Hematopoietic multipotent progenitor cell treated with erythropoietin and hydrocortisone succinate and interleukin-3 and kit ligand, for 6 days (in vitro differentiated cells): ENCODE data around the gene PSMA2.

Experiments used
- DNase-seq: peaks from one replicate; pipeline ENCODE4 v3.0.0-alpha.2; 2015

Gene PSMA2

DNA sequence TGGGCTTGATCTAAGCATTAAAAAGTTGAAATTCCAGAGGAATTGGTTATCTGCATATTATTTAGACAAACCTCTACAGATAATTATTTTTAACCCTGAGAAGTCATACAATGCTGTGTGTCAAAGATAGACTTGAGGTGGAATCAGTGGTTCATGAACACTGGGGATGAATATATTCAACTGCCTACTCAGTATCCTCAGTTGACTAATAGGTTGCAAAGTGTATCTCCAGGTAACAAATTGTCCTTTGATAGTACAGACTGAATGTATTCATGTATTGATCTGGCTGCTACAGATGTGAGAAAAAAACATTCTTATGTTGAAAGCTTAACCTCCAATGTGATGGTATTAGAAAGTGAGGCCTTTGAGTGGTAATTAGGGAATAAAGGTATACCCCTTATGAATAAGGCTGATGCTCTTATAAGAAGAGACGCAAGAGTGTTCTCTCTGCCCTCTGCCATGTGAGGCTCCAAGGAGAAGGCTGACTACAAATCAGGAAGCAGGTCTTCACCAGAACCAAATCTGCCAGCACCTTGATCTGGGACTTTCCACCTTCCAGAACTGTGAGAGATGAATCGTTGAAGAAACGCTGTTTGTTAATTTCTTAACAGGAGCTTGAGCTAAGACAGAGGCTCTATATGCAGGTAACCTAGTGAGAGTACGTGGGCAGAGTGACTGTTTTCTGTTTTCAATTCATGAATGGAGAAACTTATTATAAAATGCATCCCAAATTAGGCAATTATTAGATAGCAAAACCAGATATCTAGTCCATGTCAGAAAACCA is 7.7 kb upstream of the PSMA2 start:
- no peak for DNase-seq

DNA sequence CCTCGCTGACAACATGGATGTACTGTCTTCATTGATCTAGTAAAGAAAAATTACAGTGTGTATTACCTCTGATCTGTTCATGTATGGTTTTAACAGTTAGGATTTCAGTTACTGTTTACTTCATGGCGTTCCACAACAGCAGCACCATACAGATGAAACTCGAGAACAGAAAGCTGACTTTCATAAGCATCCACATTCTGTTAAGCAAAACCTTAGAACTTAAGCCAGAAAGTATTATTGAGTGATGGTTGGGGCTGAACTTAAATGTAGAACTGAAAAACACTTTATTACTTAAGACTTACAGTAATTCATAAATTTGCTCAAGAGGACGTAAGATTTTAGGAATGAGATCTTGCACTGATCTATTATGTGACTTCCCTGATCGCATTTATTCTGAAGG is 3.9 kb upstream of the PSMA2 start:
- DNase-seq, result no peak

DNA sequence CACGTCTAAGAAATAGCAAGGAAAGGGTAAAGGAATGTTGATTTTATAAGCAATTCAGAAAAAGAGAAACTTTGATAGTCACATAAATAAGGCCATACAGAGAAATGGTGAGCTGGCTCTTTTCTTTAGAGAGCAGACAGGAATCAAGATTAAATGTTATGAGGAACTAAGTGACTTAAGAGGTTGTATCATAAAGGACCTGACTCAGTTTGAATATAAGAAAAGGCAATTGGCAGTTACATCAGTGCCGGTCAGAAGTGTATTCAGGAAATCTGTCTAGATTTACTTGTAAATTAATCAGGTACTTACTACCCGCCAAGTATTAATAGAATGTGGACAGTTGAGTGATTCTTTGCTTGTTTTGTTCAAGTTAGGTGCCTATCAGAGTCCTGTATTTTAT is 2.3 kb upstream of the PSMA2 start:
- DNase-seq, result no peak

DNA sequence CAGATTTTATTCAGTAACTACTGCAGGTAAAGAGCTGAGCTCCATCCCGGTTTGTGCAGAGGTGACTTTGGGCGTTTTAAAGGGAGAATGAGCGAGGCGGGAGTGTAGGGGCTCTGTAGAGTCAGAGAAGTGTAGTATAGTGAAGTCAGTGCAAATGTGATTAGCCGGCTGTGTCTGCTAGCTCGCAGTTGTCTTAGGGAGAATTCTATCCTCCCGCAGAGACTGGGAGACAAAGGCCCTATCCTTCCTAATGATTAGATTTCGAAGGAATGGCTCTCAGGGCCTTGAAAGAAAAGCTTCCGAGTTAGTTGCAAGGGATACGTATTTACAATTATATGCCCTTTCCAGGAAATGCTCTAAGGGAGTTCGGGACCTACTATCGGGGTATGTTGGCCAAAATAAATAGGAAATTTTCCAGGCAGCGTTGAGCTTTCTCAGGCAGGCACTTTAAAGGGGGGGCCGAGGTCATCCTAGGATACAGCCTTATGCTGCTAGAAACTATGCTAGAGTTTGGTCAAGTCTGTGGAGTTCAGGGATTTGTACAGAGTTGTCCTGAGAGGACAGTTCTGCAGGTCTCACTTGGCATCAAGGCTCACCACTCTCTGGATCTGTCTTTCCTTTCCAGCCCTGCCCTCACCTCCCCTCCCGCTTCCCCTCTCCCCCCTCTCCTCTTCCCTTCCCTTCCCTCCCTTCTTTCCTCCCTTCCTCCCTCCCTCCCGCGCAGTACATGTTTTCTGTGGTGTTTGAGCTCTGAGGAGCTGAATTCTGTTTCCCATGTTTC is 1.0 kb upstream of the PSMA2 start:
- DNase-seq, result peak; percentile 58

DNA sequence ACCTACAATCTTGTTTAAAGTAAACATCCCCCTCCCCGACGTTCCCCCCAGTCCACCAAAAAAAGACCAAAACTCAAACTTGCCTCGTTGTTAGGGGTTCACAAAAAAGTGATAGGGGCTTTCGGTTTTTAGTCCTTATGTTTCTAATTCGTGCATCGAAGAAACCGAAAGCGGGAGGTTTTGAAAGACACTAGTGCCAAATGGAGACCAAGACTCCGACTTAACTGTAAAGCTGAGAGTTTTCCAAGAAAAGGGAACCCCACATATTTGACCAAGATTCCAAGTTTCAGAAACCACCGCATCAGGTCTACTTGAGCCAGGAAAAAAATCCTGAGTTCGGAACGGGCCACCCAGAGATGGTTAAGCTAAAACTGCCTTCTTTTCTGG is 534 bp downstream of the PSMA2 start:
- DNase-seq, result peak; percentile 24

DNA sequence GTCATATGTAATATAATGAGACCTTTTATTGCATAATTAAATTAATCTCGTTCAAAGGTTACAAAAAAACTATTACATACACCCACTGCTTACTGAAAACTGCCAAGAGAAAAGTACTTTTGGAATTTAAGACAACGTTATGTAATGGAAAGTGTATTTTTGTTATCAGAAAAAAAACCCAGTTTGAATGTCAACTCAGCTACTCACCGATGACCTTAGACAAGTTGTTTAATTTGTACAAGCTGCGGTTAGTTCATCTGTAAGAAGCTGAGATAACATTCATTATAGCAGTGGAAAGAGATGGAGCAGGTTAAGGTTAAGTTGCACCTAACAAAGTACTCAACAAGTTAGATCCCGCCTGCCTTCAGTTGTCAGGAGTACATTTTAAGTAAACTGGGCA is 1.1 kb downstream of the PSMA2 start:
- peak; percentile 39 for DNase-seq

DNA sequence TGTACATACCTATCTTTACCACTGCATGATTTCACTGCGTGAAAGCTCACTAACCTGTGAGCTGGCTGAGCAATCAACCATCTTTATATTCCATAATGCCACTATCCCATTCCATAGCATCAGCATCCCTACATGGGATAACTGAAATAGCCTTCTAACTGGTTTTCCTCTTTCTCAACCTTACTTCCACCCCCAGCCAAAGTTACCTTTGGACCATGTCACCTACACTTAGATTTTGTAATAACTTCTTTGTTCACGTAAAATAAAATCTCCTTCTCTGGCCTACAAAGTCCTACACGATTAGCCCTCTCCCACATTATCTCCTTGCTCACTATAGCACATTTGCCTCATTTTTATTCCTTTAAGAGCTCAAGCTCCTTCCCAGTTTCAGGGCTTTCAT is 2.5 kb downstream of the PSMA2 start:
- no peak for DNase-seq

DNA sequence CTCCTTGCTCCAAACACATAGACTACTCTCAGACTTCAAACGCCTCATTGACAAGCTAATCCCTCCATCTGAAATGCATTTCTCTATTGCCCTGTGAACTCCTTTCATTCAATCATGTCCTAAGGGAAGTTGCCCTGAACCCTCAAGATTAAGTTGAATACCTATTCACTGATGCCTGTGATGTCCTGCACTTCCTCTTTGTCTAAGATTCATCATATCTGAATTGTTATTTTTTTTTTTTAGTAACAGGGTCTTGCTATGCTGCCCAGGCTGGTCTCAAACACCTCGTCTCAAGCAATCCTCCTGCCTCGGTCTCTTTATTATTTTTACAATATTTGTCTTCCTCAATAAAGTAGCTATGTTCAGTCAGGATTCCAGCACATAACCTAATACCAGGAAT is 3.2 kb downstream of the PSMA2 start:
- no peak for DNase-seq

DNA sequence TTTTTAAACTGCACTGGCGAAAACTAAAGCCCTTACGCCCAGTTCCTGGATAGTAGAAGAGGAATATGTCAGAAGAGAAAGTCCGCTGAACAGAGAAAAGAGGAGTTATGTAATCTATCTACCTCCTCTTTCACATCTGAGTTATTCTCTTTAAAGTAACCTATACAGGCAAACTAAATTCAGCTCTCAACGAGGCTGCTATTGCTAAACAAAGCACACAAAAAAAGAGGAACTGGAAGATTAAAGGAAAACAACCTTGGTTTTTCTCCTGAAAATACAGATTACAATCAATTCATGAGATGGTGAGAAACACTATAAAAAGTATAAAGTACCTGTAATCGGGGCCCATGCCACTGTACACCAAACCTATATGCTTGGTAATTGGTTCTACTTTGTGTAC is 5.8 kb downstream of the PSMA2 start:
- DNase-seq, result peak; percentile 43

DNA sequence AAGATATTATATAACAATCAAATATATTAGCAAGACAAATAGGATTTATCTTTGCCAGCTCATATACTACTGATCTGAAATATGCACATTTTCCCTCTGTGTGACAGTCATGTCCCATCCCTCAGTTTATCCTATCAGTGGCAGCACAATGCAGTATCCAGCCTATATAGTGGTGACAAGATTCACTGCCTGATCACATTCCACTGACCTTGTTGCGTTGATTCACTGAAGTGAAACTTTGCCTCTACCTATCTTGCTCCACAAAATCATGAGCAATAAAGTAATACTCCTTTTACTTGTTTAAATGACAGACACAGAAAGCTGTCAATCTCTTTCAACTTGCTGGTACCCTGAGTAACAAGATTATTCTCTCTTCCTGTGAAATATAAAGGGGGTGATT is 6.3 kb downstream of the PSMA2 start:
- no peak for DNase-seq

DNA sequence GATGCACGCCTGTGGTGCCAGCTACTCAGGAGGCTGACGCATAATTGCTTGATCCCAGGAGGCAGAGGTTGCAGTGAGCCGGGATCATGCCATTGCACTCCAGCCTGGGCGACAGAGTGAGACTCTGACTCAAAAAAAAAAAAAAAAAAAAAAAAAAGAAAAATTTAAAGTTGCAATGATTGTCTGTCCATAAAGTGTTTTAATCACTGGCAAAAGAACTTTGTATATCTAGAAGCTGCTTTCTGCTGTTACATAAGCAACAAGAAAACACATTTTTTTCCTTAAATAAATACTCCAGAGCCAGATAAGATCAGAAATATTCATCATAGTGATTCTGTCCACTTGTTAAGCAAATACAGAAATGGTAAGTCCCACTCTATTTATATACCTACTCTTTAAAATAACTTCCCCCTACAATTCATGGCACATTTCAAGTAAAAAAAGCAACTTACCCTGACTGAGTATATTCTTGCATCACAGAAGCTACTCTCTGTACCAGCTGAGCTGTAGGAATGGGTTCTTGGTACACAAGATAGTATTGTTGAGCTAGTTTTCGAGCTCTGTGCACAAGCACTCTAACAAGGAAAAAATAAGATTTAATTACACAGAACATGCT is 7.6 kb downstream of the PSMA2 start:
- DNase-seq, result no peak

DNA sequence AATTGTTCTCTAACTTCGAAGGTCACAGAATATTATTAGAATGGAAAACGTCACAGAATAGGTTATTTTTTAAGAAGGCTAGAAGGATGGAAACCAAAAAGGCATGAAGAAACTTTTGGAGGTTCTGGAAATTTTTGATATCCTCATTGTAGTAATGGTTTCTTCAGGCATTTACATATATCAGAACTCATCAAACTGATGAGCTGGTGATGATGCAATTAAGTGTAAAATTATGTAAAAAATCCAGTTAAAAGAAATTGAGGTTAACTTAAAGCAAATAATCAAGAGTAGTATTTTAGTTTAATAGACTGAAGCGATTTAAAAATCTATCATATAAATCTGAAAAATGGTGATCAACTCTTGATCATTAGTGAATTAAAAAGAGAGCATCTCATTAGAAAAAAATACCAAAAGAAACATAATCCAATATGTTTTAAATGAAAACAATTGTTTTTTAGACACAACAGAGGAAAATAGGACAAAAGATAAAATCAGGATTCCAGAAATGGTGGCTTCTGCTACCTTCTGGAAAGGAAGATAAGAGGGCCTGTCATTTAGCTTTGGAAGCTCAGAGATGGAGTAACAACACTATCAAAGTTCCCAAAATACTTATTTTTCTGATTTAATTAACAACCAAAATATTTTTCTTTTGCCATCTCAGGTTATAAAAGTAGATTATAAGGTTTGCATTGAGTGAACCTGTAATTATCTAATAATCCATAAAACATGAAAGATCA is 9.8 kb downstream of the PSMA2 start:
- DNase-seq, result no peak

DNA sequence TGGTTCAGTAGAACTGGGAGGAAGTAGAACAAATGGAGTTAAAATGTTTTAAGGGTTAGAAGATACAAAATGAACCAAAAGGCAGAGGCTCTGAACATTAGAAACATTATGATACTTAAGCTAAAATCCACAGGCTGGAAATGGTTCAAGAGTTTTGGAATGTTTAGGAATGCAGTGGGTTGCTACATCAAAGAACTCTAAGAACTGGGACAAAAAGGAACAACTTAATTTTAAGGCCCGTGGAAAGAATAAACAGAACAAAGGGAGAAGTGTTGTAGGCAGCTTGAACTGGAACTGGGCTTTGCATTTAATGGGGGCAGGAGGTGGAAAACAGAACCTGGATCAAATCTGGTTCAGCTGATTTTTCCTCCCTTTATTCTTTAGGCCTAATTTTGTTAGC is 16.6 kb downstream of the PSMA2 start:
- DNase-seq, result no peak

DNA sequence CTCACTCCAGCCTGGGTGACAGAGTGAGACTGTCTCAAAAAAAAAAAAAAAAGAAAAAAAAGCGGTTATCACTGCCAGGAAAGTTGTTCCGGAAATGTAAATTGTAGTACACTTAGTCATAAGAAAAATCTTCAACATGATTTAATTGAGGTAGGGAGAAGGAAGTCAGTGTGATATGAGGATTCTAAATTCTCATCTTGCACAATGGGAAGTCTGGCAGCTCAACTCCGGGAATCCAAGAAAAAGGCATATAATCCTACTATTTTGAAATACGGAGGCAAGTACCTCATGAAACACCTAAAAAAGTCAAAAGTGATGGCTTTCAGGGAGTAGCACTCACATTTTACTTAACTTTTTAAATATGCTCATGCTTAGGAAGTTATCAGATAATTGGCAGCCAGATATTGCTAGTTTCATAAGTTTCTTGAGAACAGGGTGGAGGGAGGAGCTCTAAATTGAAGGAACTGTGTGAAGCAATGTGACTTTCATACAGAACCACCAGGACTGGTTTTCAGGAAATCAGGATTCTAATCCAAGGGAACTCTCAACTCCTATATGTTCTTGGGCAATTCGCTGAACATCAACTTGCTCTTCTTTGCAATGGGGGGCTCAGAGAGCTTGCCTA is 17.4 kb downstream of the PSMA2 start:
- peak; percentile 59 for DNase-seq

DNA sequence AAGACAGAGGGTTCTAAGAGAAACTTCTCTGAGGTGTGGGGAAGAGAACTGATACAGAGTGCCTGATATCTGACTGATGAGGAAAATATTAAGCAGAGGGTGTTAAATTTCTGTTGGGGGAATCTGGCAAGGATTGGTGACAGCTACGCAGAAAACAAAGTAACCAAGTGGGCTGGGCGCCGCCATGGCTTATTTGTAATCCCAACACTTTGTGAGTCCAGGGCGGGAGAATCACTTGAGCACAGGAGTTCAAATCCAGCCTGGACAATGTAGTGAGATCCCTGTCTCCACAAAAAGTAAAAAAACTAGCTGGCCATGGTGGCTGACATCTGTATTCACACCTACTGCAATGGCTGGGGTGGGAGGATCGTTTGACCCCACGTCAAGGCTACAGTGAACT is 18.0 kb downstream of the PSMA2 start:
- DNase-seq, result no peak

DNA sequence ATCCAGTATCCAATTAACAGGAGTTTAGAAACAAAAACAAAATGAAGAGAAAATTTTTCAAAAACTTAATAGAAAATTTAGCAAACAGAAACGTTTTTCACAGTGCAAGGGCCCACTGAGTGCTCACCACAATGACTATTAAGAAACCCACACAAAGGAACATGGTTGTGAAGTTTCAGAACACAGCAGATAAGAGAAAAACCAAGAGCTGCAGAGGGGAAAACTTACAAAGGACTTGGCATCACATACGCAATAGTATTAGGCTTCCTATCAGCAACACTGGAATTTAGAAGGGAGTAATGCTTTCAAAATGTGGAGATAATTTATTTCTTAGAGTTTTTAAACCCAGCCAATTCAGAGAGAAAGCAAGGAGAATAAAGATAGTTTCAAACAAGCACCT is 18.4 kb downstream of the PSMA2 start:
- DNase-seq, result peak; percentile 82

DNA sequence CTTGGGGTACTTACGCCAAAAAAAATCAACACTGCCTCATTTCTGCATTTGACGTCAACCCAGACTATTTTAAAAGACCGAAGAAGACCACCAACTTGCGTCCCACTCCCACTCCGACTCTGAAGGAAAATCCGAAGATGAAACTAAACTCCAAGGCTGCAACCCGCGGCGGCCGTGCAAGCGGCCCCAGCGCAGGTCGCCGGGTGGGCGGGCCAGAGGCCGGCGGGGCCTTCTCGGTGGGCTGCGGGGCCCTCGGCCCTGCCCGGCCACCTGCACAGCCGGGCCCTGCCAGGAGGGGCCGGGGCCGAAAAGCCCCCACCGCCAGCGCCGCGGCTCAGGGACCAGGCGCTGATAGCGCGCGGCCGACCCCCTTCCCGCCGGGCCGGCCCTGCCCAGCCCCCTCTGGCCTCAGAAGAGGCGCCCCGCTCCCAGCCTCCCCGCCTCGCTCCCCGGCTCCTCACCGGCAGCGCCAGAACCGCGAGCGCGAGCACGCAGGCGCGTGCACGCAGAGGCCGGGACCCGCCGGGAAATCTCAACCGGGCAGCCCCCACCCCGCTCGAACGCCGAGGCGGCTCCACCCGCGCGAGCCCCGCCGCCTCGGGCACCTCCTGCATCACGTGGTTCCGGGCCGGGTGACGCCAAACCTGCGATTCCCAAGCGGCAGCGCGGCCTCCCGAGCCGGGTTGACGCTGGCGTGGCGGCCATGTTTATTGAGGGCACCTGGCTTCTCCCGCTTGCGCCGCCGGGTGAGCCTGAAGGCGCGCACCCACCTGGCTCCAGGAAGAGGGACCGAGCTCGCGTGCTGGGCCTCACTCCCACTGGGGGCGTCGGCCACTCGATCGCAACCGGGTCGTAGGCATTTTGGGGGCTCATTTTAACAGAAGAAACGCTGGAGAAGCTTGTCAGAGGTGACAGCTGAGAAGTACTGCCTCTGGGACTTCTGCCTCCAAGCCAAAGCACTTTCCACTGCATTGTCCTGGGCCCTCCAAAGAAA is 20.2 kb downstream of the PSMA2 start, which contains the start of gene C7orf25:
C7orf25 (minus strand) TSS at position 617 of the 994 bp plus-strand sequence. CDS start 1,170 bp downstream, outside the sequence.
- DNase-seq, result peak; percentile 96

DNA sequence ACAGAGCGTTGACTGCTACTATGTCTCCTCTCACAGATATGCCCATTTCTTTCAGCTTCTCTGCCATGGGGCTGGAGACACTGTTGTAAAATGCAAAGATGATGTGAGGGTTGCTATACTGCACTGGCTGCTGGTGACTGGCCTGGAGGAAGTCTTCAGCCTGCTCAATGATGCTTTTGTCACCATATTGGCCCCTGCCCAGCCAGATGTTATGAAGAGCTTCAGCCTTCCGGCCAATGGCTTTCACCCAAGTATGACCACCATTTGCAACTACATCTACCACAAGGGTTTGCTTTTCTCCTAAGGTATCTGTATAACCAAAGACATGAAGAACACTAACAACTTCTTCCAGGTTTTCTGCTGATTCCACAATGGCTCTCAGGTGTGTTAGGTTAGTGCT is 21.7 kb downstream of the PSMA2 start:
- DNase-seq, result no peak

DNA sequence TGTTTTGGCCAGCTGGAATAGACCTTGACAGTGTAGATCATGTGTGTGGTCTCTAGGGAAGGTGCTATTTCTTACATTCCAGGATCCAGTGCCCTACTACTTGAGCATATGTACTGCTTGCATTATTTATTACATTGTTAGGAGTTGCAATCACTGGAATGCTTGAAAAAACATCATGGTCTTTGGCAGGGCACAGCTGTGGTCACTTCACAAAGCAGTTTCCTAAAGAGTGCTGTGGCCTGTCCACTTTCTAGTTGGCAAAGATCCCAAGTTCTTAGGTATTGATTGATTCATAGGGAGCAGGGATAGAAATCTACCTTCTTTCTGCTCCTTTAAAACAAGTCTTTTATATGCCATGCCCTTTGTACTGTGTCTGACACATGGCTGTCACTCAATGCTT is 24.7 kb downstream of the PSMA2 start:
- no peak for DNase-seq

DNA sequence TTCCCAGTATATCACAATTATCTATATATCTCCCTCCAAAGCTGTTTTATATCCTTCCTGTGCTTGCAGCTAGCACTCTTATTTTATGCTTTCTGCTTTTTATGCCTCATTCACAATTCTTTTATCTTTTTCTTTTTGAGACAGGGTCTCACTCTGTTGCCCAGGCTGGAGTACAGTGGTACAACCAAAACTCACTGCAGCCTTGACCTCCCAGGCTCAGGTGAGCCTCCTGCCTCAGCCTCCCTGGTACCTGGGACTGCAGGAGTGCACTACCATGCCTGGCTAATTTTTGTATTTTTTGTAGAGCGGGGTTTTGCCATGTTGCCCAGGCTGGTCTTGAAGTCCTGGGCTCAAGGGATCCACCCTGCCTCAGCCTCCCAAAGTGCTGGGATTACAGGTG is 25.8 kb downstream of the PSMA2 start:
- no peak for DNase-seq

DNA sequence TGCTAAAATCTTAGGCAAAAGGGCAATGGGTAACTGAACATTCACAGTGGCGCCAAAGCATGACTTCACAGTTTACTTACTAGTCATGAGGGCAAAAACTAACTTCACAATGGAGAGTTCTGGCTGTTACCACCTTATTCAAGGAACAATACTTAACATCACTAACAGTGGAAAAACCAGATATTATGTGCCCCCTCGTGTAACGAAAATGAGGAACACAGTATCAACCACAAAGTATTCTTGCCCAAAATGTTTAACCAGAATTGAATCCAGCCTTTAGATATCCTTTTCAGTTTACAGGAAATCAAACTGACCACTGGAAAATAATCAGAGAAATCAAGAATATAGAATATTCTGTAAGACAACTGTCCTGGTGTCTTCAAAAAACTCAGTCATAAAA is 29.6 kb downstream of the PSMA2 start:
- peak; percentile 27 for DNase-seq
